Adrenal gland (tissue), 12 donors: ENCODE measurements around the gene LHCGR. TPM values are rescaled to one million over a fixed set of nuclear protein-coding genes. Genes with fewer than 3 reads are reported as not detected.
"Not testable (repeated sequence)": the region's sequence is repeated elsewhere in the genome, so short reads cannot be mapped to it uniquely, and the experiment has no call there.

Source experiments
- DNase-seq, 7 donors: peaks; one replicate each; pipeline ENCODE4 v3.0.0-alpha.2; 2019 to 2020
- H3K27ac ChIP-seq, 5 donors: fragments of 200-600 bp; sonication (generic) in 4 of 5; 1 replicate in 3 of 5; 2 replicates in 2 of 5; pipeline versions ENCODE4 v1.5.1 to v1.8.0; 2016 to 2020; ENCODE audit warnings: mild to moderate bottlenecking in 1 of 5
- H3K27me3 ChIP-seq: fragments of 200-600 bp; 2 replicates; pipeline ENCODE4 v1.8.0; 2021
- H3K36me3 ChIP-seq, 2 donors: fragments of 200-600 bp; replicated peaks in 1 of 2; 1 replicate in 1 of 2; 2 replicates in 1 of 2; pipeline versions ENCODE4 v1.5.1 to v1.8.0; 2018 to 2022
- H3K4me1 ChIP-seq, 2 donors: fragments of 200-600 bp; replicated peaks in 1 of 2; 1 replicate in 1 of 2; 2 replicates in 1 of 2; pipeline versions ENCODE4 v1.5.1 to v1.8.0; 2018 to 2021
- H3K4me3 ChIP-seq, 4 donors: fragments of 200-600 bp; sonication (generic) in 3 of 4; one replicate each; pipeline ENCODE4 v1.5.1; 2016 to 2018
- H3K9me3 ChIP-seq, 3 donors: fragments of 200-600 bp; sonication (generic) in 1 of 3; replicated peaks in 1 of 3; 1 replicate in 2 of 3; 2 replicates in 1 of 3; pipeline versions ENCODE4 v1.5.1 to v1.8.0; 2016 to 2021
- CTCF ChIP-seq, 6 experiments: fragments of 450-650 bp in 4 of 6; fragments of 200-600 bp in 2 of 6; sonication (generic) in 1 of 6; IDR thresholded peaks; 1 replicate in 5 of 6; 2 replicates in 1 of 6; pipeline versions ENCODE4 v1.5.1 to v1.8.0; 2016 to 2021; ENCODE audit warnings: antibody characterized with exemption in 6 of 6, mild to moderate bottlenecking in 2 of 6, moderate library complexity in 1 of 6
- POLR2A ChIP-seq, 2 donors: fragments of 450-650 bp; IDR thresholded peaks; one replicate each; pipeline ENCODE4 v1.6.1; 2017; ENCODE audit warnings: antibody characterized with exemption in 2 of 2, mild to moderate bottlenecking in 2 of 2, moderate library complexity in 1 of 2
- WGBS, 4 donors: extraction: QIAGEN DNeasy Blood & Tissue Kit in 2 of 4; methylation state at CpG; one replicate each; pipeline versions ENCODE4 v1.1.5 to v1.1.7; 2013 to 2017; 5-methylcytosine and 5-hydroxymethylcytosine counted together
- intact Hi-C, 2 donors: fragments of 100-400 bp; cut with DNase I; formaldehyde crosslinking; loops; one replicate each; pipeline versions ENCODE4 v1.14.1 to v1.15.0; 2022 to 2023
- polyA plus RNA-seq, 3 donors: library from polyadenylated mRNA; stranded (reverse); fragments of 200-250 nt in 2 of 3; fragments of 350-450 nt in 1 of 3; fragmentation: Illumina TruSeq in 1 of 3; extraction: RNeasy Lipid Tissue Mini Kit (QIAGEN cat#74804) in 1 of 3; gene quantifications; one replicate each; pipeline ENCODE4 v1.2.3, GENCODE V29; 2013 to 2014
- total RNA-seq, 9 donors: library from RNA; depleted of rRNA in 4 of 9; stranded (reverse); fragments of >200 nt in 4 of 9; fragments of 120-200 nt in 1 of 9; fragmentation: NEBNext Ultra II Directional in 1 of 9; extraction: Animal tissue kit (Norgen Biotek cat#: 25700) in 1 of 9; gene quantifications; one replicate each; pipeline versions ENCODE4 v1.1.0 to v1.2.4, GENCODE V29; 2013 to 2023
- donor health status: healthy with polysubstance abuse.
- donor health status: Bipolar disorder and iron deficiency.
- donor health status: DM: yes; HTN: yes; CAD: no.
- donor health status: DM: no; HTN: no; CAD: no.
- donor health status: DM: no; HTN: no; CAD: no.
- donor health status: DM: yes; HTN: yes; CAD: no.

Gene LHCGR
- total and polyA plus RNA-seq, 12 donors = 0.14 to 4.3 (median 1.6) TPM; not detected in 3

GRCh38 chr2:48712151-48712550, 43.4 kb downstream of the LHCGR start:
- TF ChIP-seq POLR2A (IDR thresholded peaks at IDR 0.05) (no peak), CTCF (IDR thresholded peaks at IDR 0.05) (no peak)
- Histone ChIP-seq H3K4me1 (no peaks in the 10 kb centered on the region), H3K27me3 (no peaks in the 10 kb centered on the region), H3K4me3 (no peak overlapping the region), H3K27ac (no peak overlapping the region), H3K9me3 (no peaks in the 10 kb centered on the region), H3K36me3 (no peaks in the 10 kb centered on the region)
- WGBS, 4 donors = 62 to 88% (median 70%) methylated on average over 2 of the region's 2 CpGs
- intact Hi-C loops = no loop called here
- DNase-seq = no peak

GRCh38 chr2:48711343-48711742, 44.2 kb downstream of the LHCGR start:
- no peaks in the 10 kb centered on the region for H3K36me3 ChIP-seq
- no peak overlapping the region for H3K27ac ChIP-seq
- no peak overlapping the region for H3K4me3 ChIP-seq
- intact Hi-C loops = no loop called here
- H3K4me1 ChIP-seq = no peaks in the 10 kb centered on the region
- 49 to 57% (median 51%) methylated on average over 4 of the region's 4 CpGs for WGBS, 4 donors
- no peaks in the 10 kb centered on the region for H3K9me3 ChIP-seq
- TF ChIP-seq CTCF (IDR thresholded peaks at IDR 0.05) = no peak
- no peak for TF ChIP-seq POLR2A (IDR thresholded peaks at IDR 0.05)
- no peaks in the 10 kb centered on the region for H3K27me3 ChIP-seq
- DNase-seq = no peak

GRCh38 chr2:48709096-48710034, 46.2 kb downstream of the LHCGR start:
- Histone ChIP-seq H3K27ac (no peak overlapping the region), H3K4me1 (no peaks in the 10 kb centered on the region), H3K27me3 (no peaks in the 10 kb centered on the region), H3K4me3 (no peak overlapping the region), H3K9me3 (no peaks in the 10 kb centered on the region), H3K36me3 (no peaks in the 10 kb centered on the region)
- intact Hi-C loops = no loop called here
- DNase-seq = no peak
- TF ChIP-seq POLR2A (IDR thresholded peaks at IDR 0.05) (no peak), CTCF (IDR thresholded peaks at IDR 0.05) (no peak)
- WGBS, 4 donors = 63 to 76% (median 75%) methylated on average over 7 of the region's 7 CpGs

- WGBS, 4 donors = 77 to 94% (median 84%) methylated on average over 3 to 6 of the region's 6 CpGs
- TF ChIP-seq CTCF (IDR thresholded peaks at IDR 0.05) (no peak), POLR2A (IDR thresholded peaks at IDR 0.05) (no peak)
- Histone ChIP-seq H3K27ac (no peak overlapping the region), H3K4me3 (no peak overlapping the region), H3K27me3 (no peaks in the 10 kb centered on the region), H3K4me1 (no peaks in the 10 kb centered on the region), H3K9me3 (no peaks in the 10 kb centered on the region), H3K36me3 (no peaks in the 10 kb centered on the region)
- intact Hi-C loops = no loop called here
- DNase-seq = no peak
Measured at GRCh38 chr2:48707466-48707865, 48.1 kb downstream of the LHCGR start.

GRCh38 chr2:48703621-48704020, 51.9 kb downstream of the LHCGR start:
- DNase-seq, H3K27me3 ChIP-seq, H3K4me3 ChIP-seq, H3K4me1 ChIP-seq, H3K27ac ChIP-seq, intact Hi-C loops, H3K9me3 ChIP-seq, H3K36me3 ChIP-seq: not testable (repeated sequence)
- 88 to 92% (median 90%) methylated on average over 6 of the region's 6 CpGs for WGBS, 4 donors
